ENCODE measurements around the gene SPDYE8. TPM values are rescaled to one million over a fixed set of nuclear protein-coding genes. Genes with fewer than 3 reads are reported as not detected.
"Not testable (repeated sequence)": the region's sequence is repeated elsewhere in the genome, so short reads cannot be mapped to it uniquely, and the experiment has no call there.

SPDYE8 gene, protein sequence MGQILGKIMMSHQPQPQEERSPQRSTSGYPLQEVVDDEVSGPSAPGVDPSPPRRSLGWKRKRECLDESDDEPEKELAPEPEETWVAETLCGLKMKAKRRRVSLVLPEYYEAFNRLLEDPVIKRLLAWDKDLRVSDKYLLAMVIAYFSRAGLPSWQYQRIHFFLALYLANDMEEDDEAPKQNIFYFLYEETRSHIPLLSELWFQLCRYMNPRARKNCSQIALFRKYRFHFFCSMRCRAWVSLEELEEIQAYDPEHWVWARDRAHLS
- not detected for total RNA-seq
- long read RNA-seq, partial matches to known transcripts, result 0 of 2 reads
- long read RNA-seq, other reads (novel, unspliced or antisense), result 2 of 2 reads

DNA sequence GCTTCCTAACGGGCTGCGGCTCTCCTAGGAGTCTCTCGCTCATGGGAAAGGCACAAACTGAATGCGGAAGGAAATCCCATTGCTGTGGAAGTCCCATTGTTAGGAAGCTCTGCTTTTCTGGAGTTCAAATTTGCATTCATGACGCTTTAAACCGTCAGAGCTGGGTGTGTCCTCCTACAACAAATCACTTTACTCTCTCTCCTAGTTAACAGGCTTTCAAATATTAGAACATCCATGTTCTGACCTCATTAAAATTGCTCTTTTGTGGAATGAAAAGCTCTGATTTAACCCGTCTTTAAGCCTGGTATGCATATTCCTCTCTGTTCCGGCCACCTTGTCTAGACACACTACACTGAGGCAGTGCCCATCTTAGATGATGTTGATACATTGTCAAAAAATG, at the start of gene SPDYE8:
Gene SPDYE8 (minus strand): TSS at position 101 of the 400 bp plus-strand sequence. CDS start 1,800 bp downstream, outside the sequence.
- intact Hi-C loops (cut with DNase I); DNase-seq (ENCODE audit: low spot score): not testable (repeated sequence)

DNA sequence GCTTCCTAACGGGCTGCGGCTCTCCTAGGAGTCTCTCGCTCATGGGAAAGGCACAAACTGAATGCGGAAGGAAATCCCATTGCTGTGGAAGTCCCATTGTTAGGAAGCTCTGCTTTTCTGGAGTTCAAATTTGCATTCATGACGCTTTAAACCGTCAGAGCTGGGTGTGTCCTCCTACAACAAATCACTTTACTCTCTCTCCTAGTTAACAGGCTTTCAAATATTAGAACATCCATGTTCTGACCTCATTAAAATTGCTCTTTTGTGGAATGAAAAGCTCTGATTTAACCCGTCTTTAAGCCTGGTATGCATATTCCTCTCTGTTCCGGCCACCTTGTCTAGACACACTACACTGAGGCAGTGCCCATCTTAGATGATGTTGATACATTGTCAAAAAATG, 28.2 kb upstream of the SPDYE8 start, which contains the start of gene SPDYE11:
Gene SPDYE11 (minus strand): TSS at position 101 of the 400 bp plus-strand sequence. CDS start 1,800 bp downstream, outside the sequence.
- intact Hi-C loops (cut with DNase I); DNase-seq (ENCODE audit: low spot score): not testable (repeated sequence)

DNA sequence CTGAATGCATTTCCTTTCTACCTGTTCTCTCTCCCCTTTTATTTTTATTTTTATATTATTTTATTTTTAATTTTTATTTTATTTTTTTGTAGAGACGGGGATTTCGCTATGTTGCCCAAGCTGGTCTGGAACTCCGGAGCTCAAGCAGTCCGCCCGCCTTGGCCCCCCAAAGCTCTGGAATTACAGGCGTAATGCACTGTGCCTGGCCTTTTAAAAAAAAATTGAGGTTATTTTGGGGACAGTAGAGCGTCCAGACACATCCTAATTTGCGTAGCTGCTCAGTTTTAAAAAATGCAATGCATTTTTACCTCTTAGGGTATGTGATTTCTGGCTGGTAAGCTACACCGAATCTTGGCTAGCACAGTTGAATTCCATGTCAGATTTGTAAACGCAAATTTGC, 23.1 kb downstream of the SPDYE8 start:
- intact Hi-C loops (cut with DNase I); DNase-seq (ENCODE audit: low spot score): not testable (repeated sequence)

DNA sequence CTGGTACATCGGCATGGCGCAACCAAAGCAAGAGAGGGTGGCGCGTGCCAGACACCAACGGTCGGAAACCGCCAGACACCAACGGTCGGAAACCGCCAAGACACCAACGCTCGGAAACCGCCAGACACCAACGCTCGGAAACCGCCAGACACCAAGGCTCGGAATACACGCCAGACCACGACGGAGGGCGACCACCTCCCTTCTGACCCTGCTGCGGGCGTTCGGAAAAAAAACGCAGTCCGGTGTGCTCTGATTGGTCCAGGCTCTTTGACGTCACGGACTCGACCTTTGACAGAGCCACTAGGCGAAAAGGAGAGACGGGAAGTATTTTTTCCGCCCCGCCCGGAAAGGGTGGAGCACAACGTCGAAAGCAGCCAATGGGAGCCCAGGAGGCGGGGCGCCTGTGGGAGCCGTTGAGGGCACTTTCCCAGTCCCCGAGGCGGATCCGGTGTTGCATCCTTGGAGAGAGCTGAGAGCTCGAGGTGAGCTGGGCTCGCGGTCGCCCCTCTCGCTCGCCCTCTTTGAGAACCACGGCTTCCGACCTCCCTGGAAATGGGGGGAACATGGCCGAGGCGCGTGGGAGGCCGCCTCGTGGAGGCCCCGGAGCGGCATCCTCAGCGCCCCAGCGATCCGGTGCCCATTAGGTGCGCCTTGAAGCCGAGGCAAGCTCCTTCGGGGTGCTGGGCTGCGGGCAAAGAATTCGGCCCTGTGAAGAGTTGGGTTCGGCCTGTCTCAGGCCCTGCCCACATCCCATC, 23.7 kb downstream of the SPDYE8 start:
- peak; percentile 96 for DNase-seq (ENCODE audit: low spot score)
- intact Hi-C loops (cut with DNase I), result not testable (repeated sequence)

DNA sequence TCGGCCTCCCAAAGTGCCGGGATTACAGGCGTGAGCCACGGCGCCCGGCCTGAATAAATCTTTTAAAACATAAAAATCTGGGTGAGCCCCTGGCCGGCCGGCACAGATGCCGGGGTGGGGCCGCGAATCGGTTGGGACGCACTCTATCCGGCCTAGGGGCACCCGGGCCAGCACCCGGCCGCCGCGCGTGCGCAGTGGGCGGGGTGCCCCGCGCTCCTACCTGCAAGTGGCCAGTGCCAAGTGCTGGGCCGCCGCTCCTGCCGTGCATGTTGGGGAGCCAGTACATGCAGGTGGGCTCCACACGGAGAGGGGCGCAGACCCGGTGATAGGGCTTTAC, 24.2 kb downstream of the SPDYE8 start:
- peak; percentile 88 for DNase-seq (ENCODE audit: low spot score)
- intact Hi-C loops (cut with DNase I), result not testable (repeated sequence)

DNA sequence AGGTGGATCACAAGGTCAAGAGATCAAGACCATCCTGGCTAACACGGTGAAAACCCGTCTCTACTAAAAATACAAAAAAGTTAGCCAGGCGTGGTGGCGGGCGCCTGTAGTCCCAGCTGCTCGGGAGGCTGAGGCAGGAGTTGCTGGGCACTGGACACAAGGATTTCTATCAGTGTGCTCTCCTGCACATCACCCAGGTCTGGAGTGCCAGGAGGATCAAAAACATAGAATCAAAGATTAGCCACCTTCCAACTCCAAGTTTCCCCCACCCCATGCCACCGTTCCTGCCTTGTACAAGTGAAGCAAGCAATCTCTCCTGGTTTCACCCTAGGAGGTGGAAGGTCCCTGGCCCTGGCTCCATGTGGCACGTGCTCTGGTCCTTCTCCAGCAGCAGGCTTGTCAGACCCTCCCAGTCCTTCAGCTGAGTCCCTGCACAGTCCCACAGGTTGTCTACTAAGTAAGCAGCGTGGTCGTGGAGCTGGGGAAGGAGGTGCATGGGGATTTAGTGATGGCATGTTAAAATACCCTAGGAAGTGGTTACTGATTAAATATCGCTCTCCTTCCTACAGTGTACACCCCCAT, 31.6 kb downstream of the SPDYE8 start:
- intact Hi-C loops (cut with DNase I); DNase-seq (ENCODE audit: low spot score): not testable (repeated sequence)

GRCh38 chr7:72997447-72997846, 32.1 kb downstream of the SPDYE8 start:
- intact Hi-C loops (cut with DNase I); DNase-seq (ENCODE audit: low spot score): not testable (repeated sequence)

DNA sequence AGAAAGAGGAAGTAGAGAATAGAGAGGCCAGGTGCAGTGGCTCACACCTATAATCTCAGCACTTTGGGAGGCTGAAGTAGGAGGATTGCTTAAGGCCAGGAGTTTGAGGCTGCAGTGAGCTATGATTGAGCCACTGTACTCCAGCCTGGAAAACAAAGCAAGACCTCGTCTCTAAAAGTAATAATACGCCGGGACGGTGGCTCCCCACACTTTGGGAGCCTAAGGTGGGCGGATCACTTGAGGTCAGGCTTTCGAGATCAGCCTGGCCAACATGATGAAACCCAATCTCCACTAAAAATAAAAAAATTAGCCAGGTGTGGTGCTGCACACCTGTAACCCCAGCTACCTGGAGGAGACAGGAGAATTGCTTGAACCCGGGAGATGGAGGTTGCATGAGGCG, 34.1 kb downstream of the SPDYE8 start:
- intact Hi-C loops (cut with DNase I); DNase-seq (ENCODE audit: low spot score): not testable (repeated sequence)

DNA sequence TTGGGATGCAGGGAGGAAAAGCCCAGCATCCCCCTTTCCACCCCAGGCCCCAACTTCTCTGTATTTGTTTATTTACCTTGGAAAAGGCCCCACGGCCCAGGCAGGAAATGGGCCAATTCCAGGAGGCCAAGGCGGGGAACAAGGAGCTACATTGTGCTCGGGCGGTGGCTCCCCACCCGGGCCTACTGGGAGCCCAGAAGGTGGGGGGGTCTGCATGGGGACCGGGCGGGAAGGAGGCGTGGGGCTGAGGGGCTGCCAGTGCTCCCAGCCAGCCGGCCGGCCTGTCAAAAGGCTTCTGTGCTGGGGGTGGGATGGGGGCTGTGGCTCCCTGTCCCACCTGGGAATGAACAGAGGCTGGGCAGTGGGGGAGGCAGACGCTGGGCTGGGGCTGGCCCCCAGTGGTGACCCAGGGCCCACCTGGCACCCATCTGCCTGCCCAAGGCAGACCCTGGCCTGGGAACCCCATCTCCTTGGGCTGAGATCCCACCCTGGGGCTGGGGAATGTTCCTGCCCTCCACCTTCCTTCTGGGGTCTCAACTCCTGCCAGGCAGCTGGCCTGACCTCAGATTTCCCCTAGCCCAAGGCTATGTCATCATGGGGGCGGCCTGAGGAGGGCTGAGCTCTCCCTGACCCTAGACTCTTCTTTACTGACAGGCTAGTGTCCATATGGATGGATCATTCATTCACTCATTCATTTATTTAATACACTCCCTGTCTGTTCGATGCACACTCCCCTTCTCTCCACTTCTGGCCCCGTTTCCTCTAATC, 39.2 kb downstream of the SPDYE8 start:
- intact Hi-C loops (cut with DNase I); DNase-seq (ENCODE audit: low spot score): not testable (repeated sequence)

- DNase-seq (ENCODE audit: low spot score); intact Hi-C loops (cut with DNase I): not testable (repeated sequence)
These were observed 47.5 kb downstream of the SPDYE8 start for GRCh38 chr7:72982084-72982483.

DNA sequence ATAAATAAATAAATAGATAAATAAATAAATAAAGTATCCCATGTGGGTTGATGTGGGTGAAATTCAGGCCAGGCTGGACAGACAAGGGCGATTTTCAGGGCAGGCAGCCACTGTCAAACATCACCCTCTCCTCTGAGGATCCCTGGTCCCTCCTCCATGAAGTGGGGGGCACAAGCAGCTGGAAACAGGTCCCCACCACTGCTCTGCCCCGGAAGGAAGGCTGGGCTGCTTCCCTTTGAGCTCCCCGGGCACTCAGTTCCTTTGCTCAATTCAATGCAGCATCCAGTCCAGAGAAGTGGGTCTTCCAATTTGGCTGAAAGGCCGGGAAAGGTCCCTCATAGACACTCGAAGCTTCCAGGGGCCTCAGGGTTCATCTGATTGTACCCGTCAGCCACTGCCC, 49.2 kb downstream of the SPDYE8 start:
- DNase-seq (ENCODE audit: low spot score), result not testable (repeated sequence)

GRCh38 chr7:72976434-72976833, 53.1 kb downstream of the SPDYE8 start:
- intact Hi-C loops (cut with DNase I); DNase-seq (ENCODE audit: low spot score): not testable (repeated sequence)

More for the DNA sequence above, 49.2 kb downstream of the SPDYE8 start:
- intact Hi-C loops (cut with DNase I), result not testable (repeated sequence)

DNA sequence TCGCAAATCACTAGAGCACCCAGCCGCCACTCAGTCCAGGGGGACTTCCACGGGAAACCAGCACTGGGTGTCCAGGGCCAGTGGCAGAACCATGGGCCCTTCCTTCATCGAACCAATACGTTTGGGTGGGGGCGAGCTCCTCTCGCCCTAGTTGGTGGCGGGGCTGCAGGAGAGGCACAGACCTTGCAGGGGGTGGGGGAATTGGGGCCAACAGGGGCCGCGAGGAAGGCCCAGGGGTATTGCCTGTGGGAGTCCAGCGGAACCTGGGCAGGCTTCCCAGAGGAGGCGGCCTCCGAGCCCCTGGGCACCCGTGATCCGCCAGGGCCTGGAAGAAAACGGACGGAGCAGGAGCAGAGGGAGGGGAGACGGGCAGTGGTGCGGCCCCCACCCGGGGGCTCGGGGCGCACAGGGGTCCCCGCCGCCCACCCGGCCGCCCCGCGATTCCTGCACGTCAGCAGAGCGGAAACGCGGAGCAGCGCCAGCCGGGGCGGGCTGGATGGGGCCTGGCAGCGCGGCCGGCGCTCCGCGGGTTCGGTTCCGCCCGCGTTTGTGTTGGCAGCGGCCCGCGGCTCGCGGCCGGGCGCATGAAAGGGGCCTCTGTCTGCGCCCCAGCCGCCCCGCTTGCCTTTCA, 53.8 kb downstream of the SPDYE8 start:
- intact Hi-C loops (cut with DNase I); DNase-seq (ENCODE audit: low spot score): not testable (repeated sequence)

GRCh38 chr7:72974781-72975180, 54.8 kb downstream of the SPDYE8 start:
- intact Hi-C loops (cut with DNase I); DNase-seq (ENCODE audit: low spot score): not testable (repeated sequence)

DNA sequence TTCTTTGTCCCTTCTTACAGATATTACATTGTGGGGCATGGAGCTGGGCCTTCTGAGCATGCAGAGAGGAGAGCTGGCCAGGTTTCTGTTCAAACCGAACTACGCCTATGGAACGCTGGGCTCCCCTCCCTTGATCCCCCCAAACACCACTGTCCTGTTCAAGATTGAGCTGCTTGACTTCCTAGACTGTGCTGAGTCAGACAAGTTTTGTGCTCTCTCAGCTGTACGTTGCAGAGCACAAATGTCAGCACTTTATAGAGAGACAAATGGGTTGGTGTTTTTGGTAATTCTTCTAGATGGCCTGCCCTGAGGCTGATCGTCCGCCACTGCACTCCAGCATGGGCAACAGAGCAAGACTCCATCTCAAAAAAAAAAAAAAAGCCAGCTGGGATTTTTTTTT, 58.1 kb downstream of the SPDYE8 start:
- intact Hi-C loops (cut with DNase I); DNase-seq (ENCODE audit: low spot score): not testable (repeated sequence)

All from cardiac septum (tissue), 1 donor.